K562 (cell line): ENCODE data around the gene CCDC85B. TPM values are rescaled to one million over a fixed set of nuclear protein-coding genes. Genes with fewer than 3 reads are reported as not detected.

Source experiments
- BCLAF1 ChIP-seq, 2 experiments: fragments of 450-650 bp in 1 of 2; IDR thresholded peaks; 2 replicates each; pipeline ENCODE4 v1.6.1; 2011 to 2017; ENCODE audit warnings: low read depth in 2 of 2, antibody characterized with exemption in 1 of 2, borderline replicate concordance in 1 of 2, low read length in 1 of 2, mild to moderate bottlenecking in 1 of 2, mixed read lengths in 1 of 2; ENCODE audit not compliant: control insufficient read depth in 1 of 2
- CREB1 ChIP-seq, 2 experiments: sonication (generic) in 1 of 2; formaldehyde crosslinking in 1 of 2; IDR thresholded peaks; 2 replicates each; pipeline versions ENCODE4 v1.6.1 to v1.8.0; 2012 to 2022; ENCODE audit warnings: inconsistent platforms in 1 of 2, mild to moderate bottlenecking in 1 of 2, missing genetic modification reagents in 1 of 2, moderate library complexity in 1 of 2
- EP300 ChIP-seq: IDR thresholded peaks from 2 replicates; pipeline ENCODE4 v1.6.1; 2012; ENCODE audit warnings: low read length, improper control_type of control experiment
- GTF2B ChIP-seq: IDR thresholded peaks from 2 replicates; pipeline ENCODE4 v1.6.1; 2011; ENCODE audit not compliant: insufficient read length; ENCODE audit errors: extremely low read depth
- MTA2 ChIP-seq: fragments of 450-650 bp; IDR thresholded peaks from 2 replicates; pipeline ENCODE4 v1.6.1; 2016; ENCODE audit warnings: low read depth
- POLR2B ChIP-seq: fragments of 450-650 bp; IDR thresholded peaks from 2 replicates; pipeline ENCODE4 v1.6.1; 2018; ENCODE audit warnings: low read depth; ENCODE audit not compliant: partially characterized antibody
- RNF2 ChIP-seq: sonication (generic); IDR thresholded peaks from 2 replicates; pipeline ENCODE4 v1.6.1; 2016
- SPI1 ChIP-seq: IDR thresholded peaks from 2 replicates; pipeline ENCODE4 v1.6.1; 2011; ENCODE audit warnings: low read depth, low read length, control low read depth, borderline replicate concordance
- THRB ChIP-seq: fragments of 450-650 bp; formaldehyde crosslinking; conservative IDR thresholded peaks from 2 replicates; pipeline ENCODE4 v1.4.0; 2022; ENCODE audit warnings: mild to moderate bottlenecking, missing genetic modification characterization
- ZBED1 ChIP-seq: IDR thresholded peaks from 2 replicates; pipeline ENCODE4 v1.6.1; 2014
- ZBTB43 ChIP-seq: sonication (generic); formaldehyde crosslinking; IDR thresholded peaks from 2 replicates; pipeline ENCODE4 v1.8.0; 2023; ENCODE audit warnings: mild to moderate bottlenecking, missing genetic modification reagents
- ZC3H4 ChIP-seq: sonication (generic); formaldehyde crosslinking; IDR thresholded peaks from 2 replicates; pipeline ENCODE4 v1.9.0; 2021; ENCODE audit warnings: missing genetic modification reagents, borderline replicate concordance
- ZFP36 ChIP-seq: fragments of 150-350 bp; IDR thresholded peaks from 2 replicates; pipeline ENCODE4 v1.6.1; 2018; ENCODE audit warnings: low read length, low read depth; ENCODE audit not compliant: partially characterized antibody
- ZNF143 ChIP-seq: sonication (generic); formaldehyde crosslinking; IDR thresholded peaks from 2 replicates; pipeline ENCODE4 v1.9.0; 2022; ENCODE audit warnings: mild to moderate bottlenecking, missing genetic modification reagents
- ZNF174 ChIP-seq: fragments of 250-450 bp; sonication (Bioruptor Pico); IDR thresholded peaks from 2 replicates; pipeline ENCODE4 v1.4.0; 2020; ENCODE audit warnings: mild to moderate bottlenecking
- ZNF217 ChIP-seq: sonication (generic); formaldehyde crosslinking; IDR thresholded peaks from 2 replicates; pipeline ENCODE4 v1.8.0; 2022; ENCODE audit warnings: mild to moderate bottlenecking, missing genetic modification reagents
- ZNF398 ChIP-seq: fragments of 250-450 bp; sonication (Bioruptor Pico); IDR thresholded peaks from 2 replicates; pipeline ENCODE4 v1.8.0; 2021; ENCODE audit warnings: moderate library complexity, mild to moderate bottlenecking, inconsistent platforms
- polyA plus RNA-seq, 8 experiments: library from polyadenylated mRNA; depleted of rRNA in 4 of 8; stranded (reverse) in 5 of 8; unstranded in 3 of 8; fragments of >200 nt; fragmentation: Nextera tagmentation in 2 of 8; fragmentation: Illumina TruSeq in 1 of 8; extraction: Ambion mirVana in 2 of 8; extraction: Trizol in 1 of 8; gene quantifications; 2 replicates each; pipeline versions ENCODE4 v1.2.1 to v1.2.3, GENCODE V29; 2011 to 2014; ENCODE audit warnings: inconsistent platforms in 1 of 8, missing spikeins in 1 of 8
- total RNA-seq, 7 experiments: library from RNA; depleted of rRNA in 6 of 7; stranded (reverse); fragments of >200 nt in 6 of 7; fragmentation: Illumina TruSeq in 2 of 7; extraction: Trizol in 2 of 7; gene quantifications; 2 replicates each; pipeline versions ENCODE4 v1.2.1 to v1.2.3, GENCODE V29; 2011 to 2021; ENCODE audit warnings: low replicate concordance in 1 of 7

CCDC85B gene
- total and polyA plus RNA-seq, 9 of the 15 experiments (the other 6 are each of a cell fraction or from before 2014, with no cell fraction given), result 0.14 to 138 (median 6.2) TPM

- TF ChIP-seq MTA2 (no peak), ZC3H4 (CRISPR knock-in tag) (no peak), ZNF398 (CRISPR knock-in tag) (no peak), SPI1 (0 out of 2 replicates have a peak, but pooled peaks have one; percentile 18), ZNF174 (no peak), ZBED1 (0 out of 2 replicates have a peak, but pooled peaks have one; percentile 17), RNF2 (peak; percentile 67; the same call in 1 of the 2 replicates), GTF2B (no peak), ZNF217 (no peak), THRB (CRISPR knock-in tag) (peak; percentile 10; the same call in 1 of the 2 replicates), POLR2B (peak; percentile 94), EP300 (0 out of 2 replicates have a peak, but pooled peaks have one; percentile 10), ZFP36 (peak; percentile 62), ZBTB43 (no peak), ZNF143 (peak; percentile 44; the same call in 1 of the 2 replicates), BCLAF1 (IDR thresholded peaks at IDR 0.05; ENCODE audit: borderline replicate concordance in 1 of 2, control insufficient read depth in 1 of 2, low read depth in 2 of 2, low read length in 1 of 2) (no peak), CREB1 (IDR thresholded peaks at IDR 0.05) (0 out of 2 replicates have a peak, but pooled peaks have one; percentile 29), CREB1 (CRISPR knock-in tag; IDR thresholded peaks at IDR 0.05) (peak; percentile 37; the same call in 1 of the 2 replicates)
Observed at GRCh38 chr11:65859095-65859811, 31.2 kb upstream of the CCDC85B start (continued).
